Measurements from ENCODE around the gene SPNS3.

Gene SPNS3

DNA sequence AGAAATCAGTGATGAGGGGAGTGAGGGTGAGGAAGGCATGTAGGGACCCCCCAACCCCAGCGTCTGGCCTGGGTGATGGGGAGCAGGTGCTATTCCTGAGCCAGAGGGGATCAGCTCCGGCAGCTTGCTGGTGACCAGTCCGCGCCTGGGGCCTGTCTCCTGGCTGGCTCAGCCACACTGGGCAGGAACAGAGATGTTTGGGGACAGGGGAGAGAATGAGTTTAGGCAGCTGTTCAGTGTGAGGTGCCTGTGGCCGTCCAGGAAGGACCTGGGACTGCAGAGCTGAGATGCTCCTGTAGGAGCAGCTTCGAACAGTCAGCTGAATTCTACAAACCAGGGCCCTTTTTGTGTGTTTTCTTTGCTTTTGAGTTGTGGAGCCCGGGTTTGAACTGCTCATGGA is 41.7 kb downstream of the SPNS3 start:
- Histone ChIP-seq H3K23ac (ENCODE audit: low read depth, low read length, poor library complexity) (no peak overlapping the region), H3K27ac (replicated peaks; ENCODE audit: low read length) (no peak overlapping the region), H3K4me3 (ENCODE audit: low read length in 2 of 2) (no peak overlapping the region), H2BK5ac (ENCODE audit: low read length) (peak overlapping the region; percentile 85), H3K14ac (ENCODE audit: low read length) (no peak overlapping the region), H3K9ac (ENCODE audit: low read depth, low read length, poor library complexity) (no peak overlapping the region), H2AK5ac (ENCODE audit: low read depth, low read length) (peak overlapping the region; percentile 68), H4K91ac (ENCODE audit: low read depth, low read length, poor library complexity) (no peak overlapping the region), H3K4ac (ENCODE audit: low read length) (no peak overlapping the region), H3K4me2 (ENCODE audit: insufficient read depth, low read length, poor library complexity, severe bottlenecking) (no peak overlapping the region), H2BK12ac (ENCODE audit: low read length) (peak overlapping the region; percentile 67), H2BK15ac (ENCODE audit: low read length) (peak overlapping the region; percentile 100), H3K27me3 (ENCODE audit: control insufficient read depth in 3 of 3, insufficient read depth in 3 of 3, low read depth in 1 of 3, low read length in 3 of 3) (peaks cover 0 to 39% (median 0%) of the 10 kb centered on the region in 3 experiments), H4K8ac (ENCODE audit: low read depth, low read length) (no peak overlapping the region), H3K18ac (ENCODE audit: low read length) (peak overlapping the region; percentile 96), H3K4me1 (ENCODE audit: control insufficient read depth in 2 of 2, insufficient read depth in 1 of 2, low read depth in 1 of 2, low read length in 2 of 2) (peaks cover 0 to 16% of the 10 kb centered on the region in 2 donors), H3K79me1 (ENCODE audit: low read depth, low read length) (no peaks in the 10 kb centered on the region), H3K36me3 (replicated peaks in 1 of 2; ENCODE audit: control insufficient read depth in 2 of 2, insufficient read depth in 2 of 2, low read length in 2 of 2) (no peaks in the 10 kb centered on the region), H2BK120ac (ENCODE audit: low read depth, low read length) (no peak overlapping the region), H3K9me3 (replicated peaks in 1 of 2; ENCODE audit: control insufficient read depth in 2 of 2, insufficient read depth in 1 of 2, low read depth in 1 of 2, low read length in 2 of 2) (no peaks in the 10 kb centered on the region), H2AFZ (ENCODE audit: low read length) (peak overlapping the region; percentile 49)
- no CpG with 5 or more reads among the region's 7 CpGs for WGBS, 2 donors (ENCODE audit: extremely low coverage in 2 of 2, insufficient read length in 2 of 2, insufficient replicate concordance in 1 of 2)
- DNase-seq (ENCODE audit: low spot score), result no peak

DNA sequence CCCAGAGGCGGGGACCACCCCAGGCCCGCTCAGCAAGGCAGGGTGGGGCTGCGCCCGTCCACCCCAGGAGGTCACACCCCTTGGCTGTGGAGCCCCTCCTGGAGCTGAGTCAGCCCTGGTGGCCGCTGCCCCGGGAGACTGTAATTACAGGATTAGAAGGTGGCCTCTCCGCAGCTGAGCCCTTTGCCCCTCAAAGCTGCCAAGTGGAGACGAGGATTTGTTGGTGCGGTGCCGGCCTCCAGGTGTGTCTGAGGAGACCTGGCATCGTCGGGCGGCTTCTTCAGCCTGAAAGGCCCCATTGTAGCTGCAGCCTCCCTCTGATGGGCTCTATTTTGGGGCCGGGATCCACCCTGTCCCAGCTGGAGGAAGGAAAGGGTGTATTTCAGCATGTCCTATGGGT is 42.3 kb downstream of the SPNS3 start:
- DNase-seq (ENCODE audit: low spot score), result no peak
- no peak overlapping the region for H3K14ac ChIP-seq (ENCODE audit: low read length)
- no peaks in the 10 kb centered on the region for H3K36me3 ChIP-seq (replicated peaks in 1 of 2; ENCODE audit: control insufficient read depth in 2 of 2, insufficient read depth in 2 of 2, low read length in 2 of 2)
- H2AK5ac ChIP-seq (ENCODE audit: low read depth, low read length), result peak overlapping the region; percentile 68
- H2BK120ac ChIP-seq (ENCODE audit: low read depth, low read length), result peak overlapping the region; percentile 90
- H2BK15ac ChIP-seq (ENCODE audit: low read length), result peak overlapping the region; percentile 100
- peak overlapping the region; percentile 59 for H3K23ac ChIP-seq (ENCODE audit: low read depth, low read length, poor library complexity)
- peak overlapping the region; percentile 96 for H2BK12ac ChIP-seq (ENCODE audit: low read length)
- no peak overlapping the region for H3K4me3 ChIP-seq (ENCODE audit: low read length in 2 of 2)
- H3K4ac ChIP-seq (ENCODE audit: low read length), result peak overlapping the region; percentile 30
- H3K27ac ChIP-seq (replicated peaks; ENCODE audit: low read length), result no peak overlapping the region
- no peaks in the 10 kb centered on the region for H3K9me3 ChIP-seq (replicated peaks in 1 of 2; ENCODE audit: control insufficient read depth in 2 of 2, insufficient read depth in 1 of 2, low read depth in 1 of 2, low read length in 2 of 2)
- H3K27me3 ChIP-seq (ENCODE audit: control insufficient read depth in 3 of 3, insufficient read depth in 3 of 3, low read depth in 1 of 3, low read length in 3 of 3), result peaks cover 0 to 39% (median 0%) of the 10 kb centered on the region in 3 experiments
- H3K18ac ChIP-seq (ENCODE audit: low read length), result peak overlapping the region; percentile 96
- no peaks in the 10 kb centered on the region for H3K79me1 ChIP-seq (ENCODE audit: low read depth, low read length)
- H3K4me1 ChIP-seq (ENCODE audit: control insufficient read depth in 2 of 2, insufficient read depth in 1 of 2, low read depth in 1 of 2, low read length in 2 of 2), result peaks cover 4 to 19% of the 10 kb centered on the region in 2 donors
- H4K91ac ChIP-seq (ENCODE audit: low read depth, low read length, poor library complexity), result peak overlapping the region; percentile 92
- peak overlapping the region; percentile 85 for H2BK5ac ChIP-seq (ENCODE audit: low read length)
- WGBS, 2 donors (ENCODE audit: extremely low coverage in 2 of 2, insufficient read length in 2 of 2, insufficient replicate concordance in 1 of 2), result no CpG with 5 or more reads among the region's 14 CpGs
- H2AFZ ChIP-seq (ENCODE audit: low read length), result no peak overlapping the region
- no peak overlapping the region for H3K4me2 ChIP-seq (ENCODE audit: insufficient read depth, low read length, poor library complexity, severe bottlenecking)
- peak overlapping the region; percentile 3 for H3K9ac ChIP-seq (ENCODE audit: low read depth, low read length, poor library complexity)
- H4K8ac ChIP-seq (ENCODE audit: low read depth, low read length), result peak overlapping the region; percentile 53

DNA sequence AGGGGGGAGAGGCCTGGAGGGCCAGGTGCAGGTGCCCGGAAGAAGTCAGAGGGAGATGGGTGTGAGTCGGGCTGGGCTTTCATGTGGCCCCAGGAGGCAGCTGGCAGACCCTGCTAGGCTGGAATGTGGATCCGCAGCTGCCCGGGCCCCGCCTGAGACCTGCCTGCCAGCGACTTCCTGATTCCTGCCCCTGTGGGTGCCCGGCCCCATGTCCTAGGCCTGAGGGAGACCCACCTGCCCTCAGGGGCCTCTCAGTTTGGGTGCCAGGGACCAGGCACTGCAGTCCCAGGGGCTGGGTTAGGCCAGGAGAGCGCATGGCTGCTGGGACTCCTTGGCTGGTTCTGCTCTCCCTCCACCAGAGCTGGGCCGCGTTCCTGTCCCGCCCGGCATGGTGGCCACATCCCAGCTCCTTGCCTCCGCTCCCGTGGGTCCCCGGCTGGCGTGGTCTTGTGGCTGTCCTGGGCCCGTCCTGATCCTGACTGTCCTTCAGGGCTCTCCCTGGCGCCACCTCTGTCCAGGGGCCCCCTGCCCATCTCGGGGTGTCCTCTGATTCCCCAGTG is 42.9 kb downstream of the SPNS3 start:
- no peaks in the 10 kb centered on the region for H3K79me1 ChIP-seq (ENCODE audit: low read depth, low read length)
- H3K9me3 ChIP-seq (replicated peaks in 1 of 2; ENCODE audit: control insufficient read depth in 2 of 2, insufficient read depth in 1 of 2, low read depth in 1 of 2, low read length in 2 of 2), result no peaks in the 10 kb centered on the region
- H2BK5ac ChIP-seq (ENCODE audit: low read length), result peak overlapping the region; percentile 85
- peak overlapping the region; percentile 73 for H4K8ac ChIP-seq (ENCODE audit: low read depth, low read length)
- peak overlapping the region; percentile 96 for H2BK12ac ChIP-seq (ENCODE audit: low read length)
- WGBS, 2 donors (ENCODE audit: extremely low coverage in 2 of 2, insufficient read length in 2 of 2, insufficient replicate concordance in 1 of 2), result no CpG with 5 or more reads among the region's 19 CpGs
- peak overlapping the region; percentile 100 for H2BK15ac ChIP-seq (ENCODE audit: low read length)
- peaks cover 9 to 24% of the 10 kb centered on the region in 2 donors for H3K4me1 ChIP-seq (ENCODE audit: control insufficient read depth in 2 of 2, insufficient read depth in 1 of 2, low read depth in 1 of 2, low read length in 2 of 2)
- peak overlapping the region; percentile 96 for H3K18ac ChIP-seq (ENCODE audit: low read length)
- H3K36me3 ChIP-seq (replicated peaks in 1 of 2; ENCODE audit: control insufficient read depth in 2 of 2, insufficient read depth in 2 of 2, low read length in 2 of 2), result no peaks in the 10 kb centered on the region
- DNase-seq (ENCODE audit: low spot score), result no peak
- H3K4ac ChIP-seq (ENCODE audit: low read length), result peak overlapping the region; percentile 30
- H3K14ac ChIP-seq (ENCODE audit: low read length), result no peak overlapping the region
- peak overlapping the region; percentile 92 for H4K91ac ChIP-seq (ENCODE audit: low read depth, low read length, poor library complexity)
- H3K4me2 ChIP-seq (ENCODE audit: insufficient read depth, low read length, poor library complexity, severe bottlenecking), result no peak overlapping the region
- H2AK5ac ChIP-seq (ENCODE audit: low read depth, low read length), result peak overlapping the region; percentile 68
- no peak overlapping the region for H3K9ac ChIP-seq (ENCODE audit: low read depth, low read length, poor library complexity)
- H2AFZ ChIP-seq (ENCODE audit: low read length), result no peak overlapping the region
- H2BK120ac ChIP-seq (ENCODE audit: low read depth, low read length), result peak overlapping the region; percentile 90
- peaks cover 0 to 39% (median 0%) of the 10 kb centered on the region in 3 experiments for H3K27me3 ChIP-seq (ENCODE audit: control insufficient read depth in 3 of 3, insufficient read depth in 3 of 3, low read depth in 1 of 3, low read length in 3 of 3)
- no peak overlapping the region for H3K23ac ChIP-seq (ENCODE audit: low read depth, low read length, poor library complexity)
- H3K27ac ChIP-seq (replicated peaks; ENCODE audit: low read length), result peak overlapping the region; percentile 66
- no peak overlapping the region for H3K4me3 ChIP-seq (ENCODE audit: low read length in 2 of 2)

DNA sequence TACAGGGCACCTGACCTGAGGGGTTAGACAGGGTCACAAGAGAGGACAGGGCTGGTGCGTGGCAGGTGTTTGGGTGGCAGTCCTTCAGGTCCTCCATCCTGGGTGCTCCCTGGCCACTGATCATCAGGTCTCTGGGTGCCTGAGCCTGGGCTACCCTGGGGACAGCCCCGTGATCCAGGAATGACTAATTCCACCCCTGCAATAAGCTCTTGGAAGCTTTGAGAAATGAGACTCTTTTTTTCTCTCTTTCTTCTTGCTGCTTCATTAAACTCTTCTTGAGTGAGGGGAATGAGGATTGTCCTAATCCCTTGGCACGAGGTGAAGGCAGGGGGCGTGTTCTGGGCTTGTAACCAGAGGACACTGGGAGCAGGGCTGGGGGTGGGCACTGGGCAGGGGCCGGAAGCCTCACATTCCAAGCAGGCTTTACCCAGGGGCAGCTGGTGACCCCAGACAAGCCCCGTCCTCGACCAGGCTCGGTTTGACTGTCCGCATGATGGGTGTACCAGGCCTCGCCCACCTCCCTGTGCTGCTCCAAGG is 43.6 kb downstream of the SPNS3 start:
- Histone ChIP-seq H3K14ac (ENCODE audit: low read length) (peak overlapping the region; percentile 75), H2BK120ac (ENCODE audit: low read depth, low read length) (peak overlapping the region; percentile 90), H2BK5ac (ENCODE audit: low read length) (peak overlapping the region; percentile 85), H2BK12ac (ENCODE audit: low read length) (peak overlapping the region; percentile 88), H4K8ac (ENCODE audit: low read depth, low read length) (peak overlapping the region; percentile 73), H3K4me2 (ENCODE audit: insufficient read depth, low read length, poor library complexity, severe bottlenecking) (no peak overlapping the region), H2AFZ (ENCODE audit: low read length) (no peak overlapping the region), H3K18ac (ENCODE audit: low read length) (peak overlapping the region; percentile 96), H2AK5ac (ENCODE audit: low read depth, low read length) (peak overlapping the region; percentile 68), H4K91ac (ENCODE audit: low read depth, low read length, poor library complexity) (no peak overlapping the region), H3K27me3 (ENCODE audit: control insufficient read depth in 3 of 3, insufficient read depth in 3 of 3, low read depth in 1 of 3, low read length in 3 of 3) (peaks cover 0 to 36% (median 0%) of the 10 kb centered on the region in 3 experiments), H3K23ac (ENCODE audit: low read depth, low read length, poor library complexity) (peak overlapping the region; percentile 75), H3K27ac (replicated peaks; ENCODE audit: low read length) (peak overlapping the region; percentile 66), H3K4me3 (ENCODE audit: low read length in 2 of 2) (no peak overlapping the region), H3K4me1 (ENCODE audit: control insufficient read depth in 2 of 2, insufficient read depth in 1 of 2, low read depth in 1 of 2, low read length in 2 of 2) (peaks cover 9 to 24% of the 10 kb centered on the region in 2 donors), H2BK15ac (ENCODE audit: low read length) (peak overlapping the region; percentile 100), H3K9me3 (replicated peaks in 1 of 2; ENCODE audit: control insufficient read depth in 2 of 2, insufficient read depth in 1 of 2, low read depth in 1 of 2, low read length in 2 of 2) (no peaks in the 10 kb centered on the region), H3K79me1 (ENCODE audit: low read depth, low read length) (no peaks in the 10 kb centered on the region), H3K36me3 (replicated peaks in 1 of 2; ENCODE audit: control insufficient read depth in 2 of 2, insufficient read depth in 2 of 2, low read length in 2 of 2) (no peaks in the 10 kb centered on the region), H3K4ac (ENCODE audit: low read length) (no peak overlapping the region), H3K9ac (ENCODE audit: low read depth, low read length, poor library complexity) (no peak overlapping the region)
- WGBS, 2 donors (ENCODE audit: extremely low coverage in 2 of 2, insufficient read length in 2 of 2, insufficient replicate concordance in 1 of 2), result no CpG with 5 or more reads among the region's 10 CpGs
- no peak for DNase-seq (ENCODE audit: low spot score)

All from neuronal stem cell (in vitro differentiated cells).